ENCODE measurements around the gene MXD3. TPM values are rescaled to one million over a fixed set of nuclear protein-coding genes. Genes with fewer than 3 reads are reported as not detected.
"Not testable (repeated sequence)": the region's sequence is repeated elsewhere in the genome, so short reads cannot be mapped to it uniquely, and the experiment has no call there.

MXD3 gene
- total RNA-seq, 1 experiment from 2014 or later, result 53.3 TPM

DNA sequence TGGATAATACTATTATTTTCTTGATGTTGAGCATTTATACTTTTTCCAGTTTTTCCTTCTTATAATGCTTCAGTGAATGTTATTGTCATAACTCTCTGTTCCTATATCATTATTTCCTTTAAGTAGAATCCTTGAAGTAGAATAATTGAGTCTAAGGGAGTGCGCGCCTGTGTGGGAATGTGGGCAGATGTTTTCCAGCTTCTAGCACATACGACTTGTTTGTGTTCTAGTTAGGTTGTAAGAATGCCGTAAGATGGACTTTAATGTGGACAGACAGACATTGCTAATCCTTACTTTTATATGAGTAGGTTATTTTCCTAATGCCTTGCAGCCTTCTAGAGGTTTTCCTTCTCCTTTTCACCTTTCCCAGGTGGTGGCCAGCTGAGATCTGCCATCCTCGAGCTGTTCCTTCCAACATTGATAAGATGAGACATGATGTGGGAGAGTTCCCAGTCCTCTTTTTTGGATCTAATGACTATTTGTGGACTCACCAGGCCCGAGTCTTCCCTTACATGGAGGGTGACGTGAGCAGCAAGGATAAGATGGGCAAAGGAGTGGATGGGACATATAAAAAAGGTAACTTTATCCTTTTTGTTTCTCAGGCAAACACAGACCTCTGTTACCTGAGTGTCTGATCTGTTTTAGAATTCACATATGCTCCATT is 42.3 kb downstream of the MXD3 start:
- Histone ChIP-seq H3K9me3 (no peaks in the 10 kb centered on the region), H3K27me3 (no peaks in the 10 kb centered on the region), H3K4me3 (no peak overlapping the region), H3K36me3 (peaks cover 79% of the 10 kb centered on the region)
- DNase-seq, result no peak

DNA sequence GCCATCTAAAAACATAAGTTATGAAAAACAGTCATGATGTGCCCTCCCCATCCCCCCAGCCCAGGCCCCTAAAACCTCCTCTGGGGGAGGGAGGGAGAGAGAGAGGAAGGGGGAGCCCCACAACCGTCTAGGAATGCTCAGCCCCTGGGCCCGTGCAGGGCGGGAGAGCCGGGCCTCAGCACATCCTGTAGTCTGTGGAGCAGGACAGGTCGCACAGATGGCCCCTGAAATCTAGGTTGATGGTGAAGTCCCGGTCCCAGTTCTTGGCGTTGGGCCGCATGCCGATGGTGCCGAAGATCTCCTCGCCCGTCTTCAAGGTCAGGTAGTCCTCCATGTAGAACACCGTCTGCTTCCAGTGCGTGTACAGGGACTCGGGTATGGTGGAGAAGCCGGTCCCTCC is 46.3 kb downstream of the MXD3 start:
- peaks cover 87% of the 10 kb centered on the region for H3K36me3 ChIP-seq
- no peak for DNase-seq
- no peaks in the 10 kb centered on the region for H3K27me3 ChIP-seq
- no peak overlapping the region for H3K4me3 ChIP-seq
- H3K9me3 ChIP-seq, result no peaks in the 10 kb centered on the region

DNA sequence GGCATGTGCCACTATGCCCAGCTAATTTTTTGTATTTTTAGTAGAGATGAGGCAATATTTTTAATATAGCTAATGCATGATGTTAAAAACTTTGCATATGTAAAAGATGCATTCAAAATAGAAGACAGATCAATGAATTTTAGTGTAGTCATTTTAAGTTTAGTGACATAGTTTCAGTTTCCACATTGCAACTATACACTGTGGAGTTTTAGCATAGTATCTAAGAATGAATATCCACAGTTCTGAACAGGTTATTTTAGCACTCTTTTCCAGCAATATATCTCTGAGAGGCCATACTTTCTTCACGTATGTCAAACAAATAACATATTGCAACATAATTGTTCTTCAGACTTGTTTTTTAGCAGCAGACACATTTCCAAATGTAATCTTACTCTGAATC is 47.5 kb downstream of the MXD3 start:
- DNase-seq, result no peak
- Histone ChIP-seq H3K9me3 (no peaks in the 10 kb centered on the region), H3K36me3 (peaks cover 88% of the 10 kb centered on the region), H3K4me3 (no peak overlapping the region), H3K27me3 (no peaks in the 10 kb centered on the region)

DNA sequence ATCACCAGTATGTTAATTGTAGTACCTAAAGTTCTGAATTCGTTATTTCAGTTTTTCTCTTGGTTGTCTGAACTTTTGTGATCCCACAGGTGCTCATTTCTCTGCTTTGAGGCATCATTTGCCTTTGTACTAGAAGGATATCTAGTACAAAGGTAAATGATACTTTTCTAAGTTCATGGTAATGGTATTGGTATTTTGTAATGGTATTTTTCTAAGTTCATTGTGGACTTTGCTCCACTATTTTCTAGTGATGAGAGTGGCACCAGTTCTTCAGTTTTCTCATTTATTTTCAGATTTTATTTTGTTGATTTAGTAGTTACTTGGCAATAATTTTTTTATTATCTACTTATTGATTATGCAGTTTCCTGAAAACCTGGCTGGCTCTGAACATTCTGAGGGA is 50.2 kb downstream of the MXD3 start:
- H3K4me3 ChIP-seq, result no peak overlapping the region
- H3K36me3 ChIP-seq, result peaks cover 84% of the 10 kb centered on the region
- DNase-seq, result no peak
- H3K9me3 ChIP-seq, result no peaks in the 10 kb centered on the region
- H3K27me3 ChIP-seq, result no peaks in the 10 kb centered on the region

DNA sequence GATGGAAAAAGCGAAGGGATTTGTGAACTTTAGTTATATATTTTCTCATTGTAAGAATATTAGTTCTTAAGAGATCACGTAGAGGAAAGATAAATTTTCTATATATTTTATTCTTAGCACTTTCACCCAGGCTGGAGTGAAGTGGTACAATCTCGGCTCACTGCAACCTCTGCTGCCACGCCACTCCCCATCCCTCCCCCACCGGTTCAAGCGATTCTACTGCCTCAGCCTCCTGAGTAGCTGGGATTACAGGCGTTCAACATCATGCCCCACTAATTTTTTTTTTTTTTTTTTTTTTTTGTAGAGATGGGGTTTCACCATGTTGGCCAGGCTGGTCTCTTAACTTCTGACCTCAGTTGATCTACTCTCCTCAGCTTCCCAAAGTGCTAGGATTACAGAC is 50.7 kb downstream of the MXD3 start:
- H3K9me3 ChIP-seq, result no peaks in the 10 kb centered on the region
- no peak for DNase-seq
- H3K36me3 ChIP-seq, result peaks cover 81% of the 10 kb centered on the region
- no peak overlapping the region for H3K4me3 ChIP-seq
- no peaks in the 10 kb centered on the region for H3K27me3 ChIP-seq

DNA sequence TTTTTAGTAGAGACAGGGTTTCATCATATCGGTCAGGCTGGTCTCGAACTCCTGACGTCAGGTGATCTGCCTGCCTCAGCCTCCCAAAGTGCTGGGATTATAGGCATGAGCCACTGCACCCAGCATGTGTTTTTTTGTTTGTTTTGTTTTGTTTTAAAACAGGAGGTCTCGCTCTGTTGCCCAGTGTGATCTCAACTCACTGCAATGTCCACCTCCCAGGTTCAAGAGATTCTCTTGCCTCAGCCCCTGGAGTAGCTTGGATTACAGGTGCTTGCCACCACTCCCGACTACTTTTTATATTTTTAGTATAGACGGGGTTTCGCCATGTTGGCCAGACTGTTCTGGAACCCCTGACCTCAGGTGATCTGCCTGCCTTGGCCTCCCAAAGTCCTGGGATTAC is 53.0 kb downstream of the MXD3 start:
- H3K27me3 ChIP-seq, H3K9me3 ChIP-seq, H3K4me3 ChIP-seq, DNase-seq: not testable (repeated sequence)
- H3K36me3 ChIP-seq, result peaks cover 79% of the 10 kb centered on the region

Other genes with a start within 250 kb of the MXD3 start
- 51.3 and 96.6 TPM in 2 replicates for gene FGFR4, start 225.0 kb downstream of the MXD3 start, total RNA-seq (2014; rRNA removed; shearing (Covaris generic); ENCODE audit: low replicate concordance)
- gene NSD1, start 178.1 kb downstream of the MXD3 start, total RNA-seq (2014; rRNA removed; shearing (Covaris generic); ENCODE audit: low replicate concordance), result 30.9 and 43.8 TPM in 2 replicates
- 50.3 and 61.3 TPM in 2 replicates for gene RAB24, start 8.2 kb downstream of the MXD3 start, total RNA-seq (2014; rRNA removed; shearing (Covaris generic); ENCODE audit: low replicate concordance)
- 914 and 924 TPM in 2 replicates for gene PRELID1, start 8.1 kb downstream of the MXD3 start, total RNA-seq (2014; rRNA removed; shearing (Covaris generic); ENCODE audit: low replicate concordance)
- gene LMAN2, start 39.8 kb upstream of the MXD3 start, total RNA-seq (2014; rRNA removed; shearing (Covaris generic); ENCODE audit: low replicate concordance), result 296 and 502 TPM in 2 replicates
- gene RGS14, start 46.0 kb upstream of the MXD3 start, total RNA-seq (2014; rRNA removed; shearing (Covaris generic); ENCODE audit: low replicate concordance), result 10.7 and 16.7 TPM in 2 replicates
- gene SLC34A1, start 72.5 kb upstream of the MXD3 start, total RNA-seq (2014; rRNA removed; shearing (Covaris generic); ENCODE audit: low replicate concordance), result not detected in 2 replicates
- not detected in 2 replicates for gene PFN3, start 88.8 kb upstream of the MXD3 start, total RNA-seq (2014; rRNA removed; shearing (Covaris generic); ENCODE audit: low replicate concordance)
- 1.3 and 2.3 TPM in 2 replicates for gene F12, start 97.7 kb upstream of the MXD3 start, total RNA-seq (2014; rRNA removed; shearing (Covaris generic); ENCODE audit: low replicate concordance)
- gene GRK6, start 114.8 kb upstream of the MXD3 start, total RNA-seq (2014; rRNA removed; shearing (Covaris generic); ENCODE audit: low replicate concordance), result 62.4 and 127 TPM in 2 replicates
- 61.4 and 68.2 TPM in 2 replicates for gene PRR7, start 134.9 kb upstream of the MXD3 start, total RNA-seq (2014; rRNA removed; shearing (Covaris generic); ENCODE audit: low replicate concordance)
- gene DBN1, start 161.7 kb upstream of the MXD3 start, total RNA-seq (2014; rRNA removed; shearing (Covaris generic); ENCODE audit: low replicate concordance), result 245 and 334 TPM in 2 replicates
- gene PDLIM7, start 185.7 kb upstream of the MXD3 start, total RNA-seq (2014; rRNA removed; shearing (Covaris generic); ENCODE audit: low replicate concordance), result 77.8 and 165 TPM in 2 replicates
- 0.92 TPM in 1 of 2 replicates, not detected in the other for gene DOK3, start 197.9 kb upstream of the MXD3 start, total RNA-seq (2014; rRNA removed; shearing (Covaris generic); ENCODE audit: low replicate concordance)
- gene DDX41, start 205.1 kb upstream of the MXD3 start, total RNA-seq (2014; rRNA removed; shearing (Covaris generic); ENCODE audit: low replicate concordance), result 125 and 127 TPM in 2 replicates
- 17.5 and 22.3 TPM in 2 replicates for gene FAM193B, start 242.7 kb upstream of the MXD3 start, total RNA-seq (2014; rRNA removed; shearing (Covaris generic); ENCODE audit: low replicate concordance)